Adrenal gland (tissue), 5 donors: ENCODE results near the gene PTCHD1.

Experiments used
- CTCF ChIP-seq, 6 experiments: fragments of 450-650 bp in 4 of 6; fragments of 200-600 bp in 2 of 6; sonication (generic) in 1 of 6; IDR thresholded peaks; 1 replicate in 5 of 6; 2 replicates in 1 of 6; pipeline versions ENCODE4 v1.5.1 to v1.8.0; 2016 to 2021; ENCODE audit warnings: antibody characterized with exemption in 6 of 6, mild to moderate bottlenecking in 2 of 6, moderate library complexity in 1 of 6
- POLR2A ChIP-seq, 2 donors: fragments of 450-650 bp; IDR thresholded peaks; one replicate each; pipeline ENCODE4 v1.6.1; 2017; ENCODE audit warnings: antibody characterized with exemption in 2 of 2, mild to moderate bottlenecking in 2 of 2, moderate library complexity in 1 of 2
- donor health status: DM: no; HTN: no; CAD: no.

GRCh38 chrX:23386260-23386659 lies 51.6 kb downstream of the PTCHD1 start:
- TF ChIP-seq CTCF (IDR thresholded peaks at IDR 0.05), result no peak
- no peak for TF ChIP-seq POLR2A (IDR thresholded peaks at IDR 0.05)
